Calu3 (cell line): ENCODE measurements around the gene GPR151. TPM values are rescaled to one million over a fixed set of nuclear protein-coding genes. Genes with fewer than 3 reads are reported as not detected.

Source experiments
- BruUV-seq: library from RNA; stranded (reverse); fragments of 400-500 nt; replicated peaks from 2 replicates; lab custom pipeline; 2021; lab: Mats Ljungman, UMichigan
- CTCF ChIA-PET: fragments of 300-600 bp; sonication (Branson Sonifier 250); formaldehyde crosslinking; loops from one replicate; lab custom pipeline; 2022; ENCODE audit warnings: antibody characterized with exemption; lab: Charles Lee
- DNase-seq: peaks from one replicate; pipeline ENCODE4 v3.0.0; 2022
- H3K27ac Mint-ChIP-seq: one replicate; pipeline ENCODE4 v1.8.0; 2022; ENCODE audit warnings: mixed read lengths; ENCODE audit not compliant: unreplicated experiment
- H3K27me3 Mint-ChIP-seq: one replicate; pipeline ENCODE4 v1.8.0; 2022; ENCODE audit warnings: mixed read lengths; ENCODE audit not compliant: unreplicated experiment
- H3K36me3 Mint-ChIP-seq: one replicate; pipeline ENCODE4 v1.8.0; 2022; ENCODE audit warnings: mild to moderate bottlenecking, moderate library complexity, mixed read lengths; ENCODE audit not compliant: insufficient read depth, unreplicated experiment
- H3K4me1 Mint-ChIP-seq: one replicate; pipeline ENCODE4 v1.8.0; 2022; ENCODE audit warnings: mild to moderate bottlenecking, low read depth, mixed read lengths; ENCODE audit not compliant: unreplicated experiment
- H3K4me3 Mint-ChIP-seq: one replicate; pipeline ENCODE4 v1.8.0; 2022; ENCODE audit warnings: mild to moderate bottlenecking, low read depth, moderate library complexity, mixed read lengths; ENCODE audit not compliant: unreplicated experiment
- H3K9me3 Mint-ChIP-seq: one replicate; pipeline ENCODE4 v1.8.0; 2022; ENCODE audit warnings: low read depth, mixed read lengths; ENCODE audit not compliant: unreplicated experiment
- intact Hi-C: fragments of 100-400 bp; cut with micrococcal nuclease; formaldehyde crosslinking; loops from one replicate; pipeline ENCODE4 v1.10.0; 2022; ENCODE audit not compliant: unreplicated experiment
- total RNA-seq: library from RNA; stranded (reverse); gene quantifications from 2 replicates; pipeline ENCODE4 v1.2.3, GENCODE V29; 2022
- TF ChIP-seq, protein P1 (sequence below): fragments of 200-600 bp; IDR thresholded peaks from one replicate; pipeline ENCODE4 v1.8.0; 2022; ENCODE audit warnings: antibody characterized with exemption; ENCODE audit not compliant: unreplicated experiment

GPR151 gene
- total RNA-seq, 1 experiment from 2014 or later = not detected

DNA sequence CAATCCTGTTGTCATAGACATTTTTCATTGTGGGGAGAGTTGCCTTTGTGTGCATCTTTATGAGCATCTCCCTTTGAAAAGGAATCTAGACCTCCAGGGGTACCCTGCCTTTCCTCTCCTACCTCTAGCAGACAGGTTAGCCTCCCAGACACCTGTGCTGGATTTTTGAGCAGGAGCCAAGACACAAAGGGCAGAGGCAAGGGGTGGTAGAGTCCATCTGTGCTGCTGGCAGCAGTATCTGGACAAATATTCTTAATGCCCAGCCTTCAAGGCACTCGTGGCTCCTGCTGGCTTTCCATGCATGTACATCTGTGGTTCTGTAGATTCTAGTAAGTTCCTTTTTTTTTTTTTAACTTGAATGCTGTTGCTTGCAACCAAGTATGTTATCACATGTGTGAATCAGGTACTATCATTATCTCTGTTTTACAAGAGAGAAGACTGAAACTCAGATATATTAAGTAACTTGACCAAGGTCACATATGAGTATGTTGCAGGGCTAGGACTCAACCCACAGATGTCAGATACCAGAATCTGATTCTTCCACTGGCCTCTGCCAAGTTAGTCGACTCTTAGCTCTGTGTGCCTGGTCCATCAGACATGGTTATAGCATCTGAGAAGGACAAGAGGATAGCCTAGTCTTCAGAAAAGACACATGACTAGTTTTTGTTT lies 32.9 kb upstream of the GPR151 start:
- Mint-ChIP-seq H3K4me3 (no peak overlapping the region), H3K4me1 (no peaks in the 10 kb centered on the region), H3K27ac (no peak overlapping the region), H3K36me3 (no peaks in the 10 kb centered on the region), H3K9me3 (no peaks in the 10 kb centered on the region), H3K27me3 (no peaks in the 10 kb centered on the region)
- intact Hi-C loops = loop anchor here (10.0 kb wide), 1 partner anchor 816 kb away; no protein-coding TSS in a partner anchor
- TF ChIP-seq, protein P1, sequence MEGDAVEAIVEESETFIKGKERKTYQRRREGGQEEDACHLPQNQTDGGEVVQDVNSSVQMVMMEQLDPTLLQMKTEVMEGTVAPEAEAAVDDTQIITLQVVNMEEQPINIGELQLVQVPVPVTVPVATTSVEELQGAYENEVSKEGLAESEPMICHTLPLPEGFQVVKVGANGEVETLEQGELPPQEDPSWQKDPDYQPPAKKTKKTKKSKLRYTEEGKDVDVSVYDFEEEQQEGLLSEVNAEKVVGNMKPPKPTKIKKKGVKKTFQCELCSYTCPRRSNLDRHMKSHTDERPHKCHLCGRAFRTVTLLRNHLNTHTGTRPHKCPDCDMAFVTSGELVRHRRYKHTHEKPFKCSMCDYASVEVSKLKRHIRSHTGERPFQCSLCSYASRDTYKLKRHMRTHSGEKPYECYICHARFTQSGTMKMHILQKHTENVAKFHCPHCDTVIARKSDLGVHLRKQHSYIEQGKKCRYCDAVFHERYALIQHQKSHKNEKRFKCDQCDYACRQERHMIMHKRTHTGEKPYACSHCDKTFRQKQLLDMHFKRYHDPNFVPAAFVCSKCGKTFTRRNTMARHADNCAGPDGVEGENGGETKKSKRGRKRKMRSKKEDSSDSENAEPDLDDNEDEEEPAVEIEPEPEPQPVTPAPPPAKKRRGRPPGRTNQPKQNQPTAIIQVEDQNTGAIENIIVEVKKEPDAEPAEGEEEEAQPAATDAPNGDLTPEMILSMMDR = no peak
- CTCF ChIA-PET = no interaction called here
- no TSS peak for BruUV-seq
- no peak for DNase-seq

DNA sequence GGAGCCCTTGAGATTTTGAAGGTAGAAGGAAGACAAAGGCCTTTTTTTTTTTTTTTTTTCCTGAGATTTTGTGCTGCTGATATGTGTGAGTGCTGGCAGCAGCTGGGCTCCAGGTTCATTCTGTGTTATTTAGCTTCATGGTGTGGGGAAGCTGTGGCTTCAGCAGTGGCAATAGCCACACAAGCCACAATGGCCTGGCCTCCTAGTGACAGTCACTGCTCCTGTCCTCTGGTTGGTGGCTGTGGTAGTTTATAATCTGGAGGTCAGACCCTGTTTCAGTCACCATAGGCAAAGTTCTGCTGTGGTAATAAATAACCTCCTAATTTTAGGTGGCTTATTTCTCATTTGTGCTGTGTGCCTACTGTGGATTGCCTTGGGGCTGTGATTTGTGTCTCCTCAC lies 28.2 kb upstream of the GPR151 start:
- TF ChIP-seq, protein P1 = no peak
- no peak overlapping the region for H3K4me3 Mint-ChIP-seq
- H3K27me3 Mint-ChIP-seq = no peaks in the 10 kb centered on the region
- CTCF ChIA-PET = no interaction called here
- no peak for DNase-seq
- peaks cover 20% of the 10 kb centered on the region for H3K4me1 Mint-ChIP-seq
- H3K9me3 Mint-ChIP-seq = no peaks in the 10 kb centered on the region
- no peak overlapping the region for H3K27ac Mint-ChIP-seq
- no TSS peak for BruUV-seq
- intact Hi-C loops = loop anchor here (5.0 to 10.0 kb wide), 3 partner anchors 98 to 821 kb away; no protein-coding TSS in a partner anchor
- no peaks in the 10 kb centered on the region for H3K36me3 Mint-ChIP-seq

DNA sequence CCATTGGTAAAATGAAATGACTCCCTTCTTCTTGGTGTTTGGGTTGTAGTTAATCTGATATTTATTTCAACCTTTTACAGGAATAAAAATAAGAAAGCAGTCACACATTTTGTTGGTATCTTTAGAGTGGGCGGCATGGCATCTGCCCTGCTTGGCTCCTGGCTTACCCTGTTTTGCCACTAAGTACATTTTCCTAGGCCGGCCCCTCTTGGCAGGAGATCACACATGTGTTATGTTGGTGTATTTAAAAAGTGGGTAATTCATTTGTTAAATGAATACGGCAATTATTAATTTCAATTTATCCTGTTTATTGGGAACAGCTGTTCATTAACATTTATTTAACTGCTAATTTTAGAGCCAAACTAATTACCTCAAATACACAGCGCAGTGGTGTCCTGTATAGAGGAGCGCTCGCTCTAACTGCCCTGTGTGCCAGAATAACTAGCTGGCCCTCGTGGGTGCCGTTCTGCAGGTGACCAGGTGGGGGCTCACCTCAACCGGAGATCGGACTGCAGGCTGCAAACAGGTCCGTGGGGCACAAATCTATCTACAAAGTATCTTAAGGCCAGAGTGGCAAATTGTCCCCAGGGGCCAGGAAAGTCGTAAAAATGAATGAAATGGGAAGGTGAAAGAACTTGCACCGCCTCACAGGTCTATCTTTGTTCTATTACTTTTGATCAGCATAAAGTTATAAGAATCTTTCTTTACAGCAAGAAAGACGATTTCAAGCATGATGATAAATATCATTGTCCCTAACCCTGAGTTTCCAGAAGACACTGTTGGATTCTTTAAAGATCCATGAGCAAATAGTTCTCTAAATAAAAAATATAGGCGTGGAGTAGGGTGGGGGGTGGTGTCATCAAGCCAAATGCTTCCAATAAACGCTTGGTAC lies 26.2 kb upstream of the GPR151 start:
- no peaks in the 10 kb centered on the region for H3K9me3 Mint-ChIP-seq
- no peak overlapping the region for H3K4me3 Mint-ChIP-seq
- intact Hi-C loops = loop anchor here (1.0 to 10.0 kb wide), 5 partner anchors 80 to 823 kb away; no protein-coding TSS in a partner anchor
- CTCF ChIA-PET = interaction anchor here (0.6 to 3.3 kb wide), 14 partner anchors 9 to 848 kb away, joined by 3 to 36 read pairs (median 5); no protein-coding TSS in a partner anchor
- peaks cover 20% of the 10 kb centered on the region for H3K4me1 Mint-ChIP-seq
- BruUV-seq = no TSS peak
- no peaks in the 10 kb centered on the region for H3K36me3 Mint-ChIP-seq
- TF ChIP-seq, protein P1 = peak; percentile 97
- peak; percentile 94 for DNase-seq
- H3K27me3 Mint-ChIP-seq = no peaks in the 10 kb centered on the region
- H3K27ac Mint-ChIP-seq = no peak overlapping the region

DNA sequence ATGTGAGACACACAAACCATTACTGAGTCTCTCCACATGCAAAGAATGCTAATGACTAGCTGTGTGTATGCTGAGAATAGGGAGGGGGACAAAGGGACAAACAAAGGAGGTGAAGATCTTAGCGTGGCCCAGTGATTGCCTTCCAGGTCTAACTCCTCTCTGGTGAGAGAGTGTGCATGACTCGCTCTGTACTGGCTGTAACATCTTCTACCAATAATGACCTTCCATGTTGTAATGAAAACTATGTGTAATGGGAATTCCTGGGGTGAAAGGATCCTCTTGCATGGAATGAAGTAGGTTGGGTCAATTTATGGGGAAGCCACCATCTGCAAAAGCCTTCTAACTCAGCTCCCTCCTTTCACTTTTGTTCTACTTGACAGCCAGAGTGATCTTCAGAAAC lies 24.4 kb upstream of the GPR151 start:
- no peaks in the 10 kb centered on the region for H3K9me3 Mint-ChIP-seq
- H3K27ac Mint-ChIP-seq = no peak overlapping the region
- no peak overlapping the region for H3K4me3 Mint-ChIP-seq
- no peak for DNase-seq
- BruUV-seq = no TSS peak
- intact Hi-C loops = loop anchor here (5.0 to 10.0 kb wide), 3 partner anchors 102 to 824 kb away; no protein-coding TSS in a partner anchor
- TF ChIP-seq, protein P1 = no peak
- no peaks in the 10 kb centered on the region for H3K36me3 Mint-ChIP-seq
- H3K27me3 Mint-ChIP-seq = no peaks in the 10 kb centered on the region
- CTCF ChIA-PET = interaction anchor here (0.6 to 3.3 kb wide), 6 partner anchors 10 to 648 kb away, joined by 3 to 23 read pairs (median 3); no protein-coding TSS in a partner anchor
- peaks cover 20% of the 10 kb centered on the region for H3K4me1 Mint-ChIP-seq
